Stimulated activated CD8-positive, alpha-beta memory T cell treated with anti-CD3 and anti-CD28 coated beads, Interleukin-4, amount 100 ng/mL, for 48 hours (primary cell): ENCODE results near the gene ZBTB24.
"Not testable (repeated sequence)": the region's sequence is repeated elsewhere in the genome, so short reads cannot be mapped to it uniquely, and the experiment has no call there.

Experiments used
- DNase-seq: peaks from one replicate; pipeline ENCODE4 v3.0.0-alpha.2; 2020

The ZBTB24 gene

GRCh38 chr6:109482905-109483734 lies at the start of gene ZBTB24:
ZBTB24 (minus strand) TSS chr6:109483219; CDS start chr6:109482026, 1,193 bp downstream.
- DNase-seq: peak; percentile 88

DNA sequence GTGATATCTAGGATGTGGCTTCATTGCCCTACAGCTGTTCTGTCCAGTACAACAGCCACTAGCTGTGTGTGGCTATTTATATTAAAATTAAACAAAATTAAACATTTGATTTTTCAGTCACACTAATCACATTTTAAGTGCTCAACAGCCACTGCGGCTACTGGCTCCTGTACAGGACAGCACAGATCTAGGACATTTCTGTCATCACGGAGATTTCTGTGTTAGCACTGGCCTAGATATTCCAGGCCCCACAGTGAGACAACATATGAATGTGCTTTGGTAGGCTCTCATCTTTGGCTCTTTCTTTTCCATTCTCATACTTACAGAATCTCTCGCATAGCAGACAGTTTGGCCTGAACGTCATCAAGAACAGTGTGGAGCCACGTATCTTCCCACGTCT lies 48.4 kb upstream of the ZBTB24 start:
- no peak for DNase-seq

- DNase-seq: no peak
Observed at GRCh38 chr6:109527989-109528388, 45.0 kb upstream of the ZBTB24 start.

DNA sequence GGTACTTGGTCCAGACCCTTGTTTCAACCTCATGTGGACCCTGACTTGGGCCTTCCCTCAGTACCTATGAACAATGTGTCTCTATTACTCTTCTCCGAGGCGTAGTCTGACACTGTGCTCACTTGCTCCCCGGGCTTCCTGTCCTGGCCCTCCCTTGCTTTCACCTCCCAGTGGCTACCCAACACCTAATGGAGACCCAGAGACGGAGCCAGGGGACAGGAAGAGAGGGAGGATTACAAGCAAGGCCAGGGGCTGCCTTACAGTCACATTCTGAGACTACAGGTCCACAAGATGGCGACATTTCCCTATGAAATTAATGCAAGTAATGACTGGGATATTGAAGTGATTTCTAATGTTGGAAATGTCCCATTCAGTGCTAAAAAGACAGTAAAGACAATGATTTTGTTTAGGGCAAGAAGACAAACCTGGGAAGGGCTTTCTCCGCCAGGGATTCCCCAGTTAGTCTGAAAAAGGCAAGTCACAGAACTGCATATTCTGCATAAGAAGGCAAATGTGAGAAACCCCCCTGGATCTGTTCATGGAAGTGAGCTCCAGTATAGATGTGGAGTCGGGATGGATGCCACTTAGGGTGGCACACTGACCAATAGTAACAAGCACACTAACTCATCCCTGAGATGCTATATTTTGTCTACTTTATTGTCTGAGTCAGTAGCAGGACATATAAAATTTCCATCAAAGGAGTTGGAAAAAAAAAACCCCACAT lies 44.0 kb upstream of the ZBTB24 start:
- peak; percentile 52 for DNase-seq

DNA sequence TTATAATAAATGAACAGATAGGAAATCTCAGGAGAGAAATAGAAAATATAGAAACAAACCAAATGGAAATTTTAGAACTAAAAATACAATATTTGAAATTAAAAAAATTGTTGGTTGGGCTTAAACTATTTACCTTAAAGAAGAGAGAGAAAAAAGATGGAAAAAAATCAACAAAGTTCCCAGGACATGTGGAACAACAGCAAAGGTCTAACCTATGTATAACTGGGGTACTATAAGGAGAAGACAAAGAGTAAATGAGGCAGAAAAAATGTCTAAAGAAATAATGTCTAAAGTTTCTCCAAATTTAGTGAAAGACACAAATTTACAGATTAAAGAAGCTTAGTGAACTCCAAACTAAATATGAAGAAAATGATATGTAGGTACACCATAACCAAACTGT lies 41.1 kb upstream of the ZBTB24 start:
- no peak for DNase-seq

DNA sequence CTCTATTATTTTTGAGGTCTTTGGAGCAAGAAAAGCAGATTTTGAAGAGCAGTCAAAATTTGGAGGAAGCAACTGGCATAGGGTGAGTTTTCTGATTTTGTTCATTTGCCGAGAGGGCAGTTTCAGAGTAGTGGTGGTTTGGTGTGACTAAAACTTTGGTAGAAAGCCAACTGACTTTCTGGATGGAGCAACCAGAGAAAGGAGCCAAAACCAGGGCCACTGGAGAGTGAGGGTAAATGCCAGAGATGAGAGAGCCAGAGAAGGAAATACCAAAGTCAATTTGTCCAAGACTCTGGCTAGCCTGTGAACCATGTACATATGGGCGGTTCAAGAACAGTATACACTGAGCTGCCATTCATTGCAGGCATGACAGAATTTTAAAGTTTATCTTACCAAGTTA lies 40.5 kb upstream of the ZBTB24 start:
- no peak for DNase-seq

GRCh38 chr6:109521080-109521479 lies 38.1 kb upstream of the ZBTB24 start:
- no peak for DNase-seq

DNA sequence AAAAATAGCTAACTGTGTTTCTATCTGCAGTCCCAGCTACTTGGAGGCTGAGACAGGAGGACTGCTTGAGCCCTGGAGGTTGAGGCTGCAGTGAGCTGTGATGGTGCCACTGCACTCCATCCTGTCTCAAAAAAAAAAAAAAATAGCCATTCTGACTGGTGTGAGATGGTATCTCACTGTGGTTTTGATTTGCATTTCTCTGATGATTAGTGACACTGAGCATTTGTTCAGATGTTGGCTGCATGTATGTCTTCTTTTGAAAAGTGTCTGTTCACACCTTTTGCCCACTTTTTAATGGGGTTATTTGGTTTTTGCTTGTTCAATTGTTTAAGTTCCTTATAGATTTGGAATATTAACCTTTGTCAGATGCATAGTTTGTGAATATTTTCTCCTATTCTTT lies 36.6 kb upstream of the ZBTB24 start:
- not testable (repeated sequence) for DNase-seq

DNA sequence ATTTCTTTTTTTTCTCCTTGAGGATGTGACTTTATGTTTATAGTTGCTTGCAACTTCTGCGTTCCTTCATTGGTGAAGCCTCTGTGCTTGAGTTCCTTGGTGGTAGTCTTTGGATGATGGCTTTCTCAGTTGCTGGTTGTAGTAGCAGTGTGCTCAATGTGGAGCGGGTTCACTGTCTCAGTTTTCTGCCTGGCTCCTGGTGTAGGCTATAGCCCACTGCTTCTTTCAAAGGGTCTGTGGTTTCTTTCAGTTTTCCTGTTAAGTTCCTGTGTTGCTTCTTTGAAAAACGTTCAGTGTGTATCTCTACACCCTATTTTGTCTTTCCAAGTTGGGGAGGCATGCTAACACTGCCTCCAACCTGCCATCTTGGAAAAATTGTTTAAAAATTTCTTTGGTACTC lies 33.9 kb upstream of the ZBTB24 start:
- no peak for DNase-seq

DNA sequence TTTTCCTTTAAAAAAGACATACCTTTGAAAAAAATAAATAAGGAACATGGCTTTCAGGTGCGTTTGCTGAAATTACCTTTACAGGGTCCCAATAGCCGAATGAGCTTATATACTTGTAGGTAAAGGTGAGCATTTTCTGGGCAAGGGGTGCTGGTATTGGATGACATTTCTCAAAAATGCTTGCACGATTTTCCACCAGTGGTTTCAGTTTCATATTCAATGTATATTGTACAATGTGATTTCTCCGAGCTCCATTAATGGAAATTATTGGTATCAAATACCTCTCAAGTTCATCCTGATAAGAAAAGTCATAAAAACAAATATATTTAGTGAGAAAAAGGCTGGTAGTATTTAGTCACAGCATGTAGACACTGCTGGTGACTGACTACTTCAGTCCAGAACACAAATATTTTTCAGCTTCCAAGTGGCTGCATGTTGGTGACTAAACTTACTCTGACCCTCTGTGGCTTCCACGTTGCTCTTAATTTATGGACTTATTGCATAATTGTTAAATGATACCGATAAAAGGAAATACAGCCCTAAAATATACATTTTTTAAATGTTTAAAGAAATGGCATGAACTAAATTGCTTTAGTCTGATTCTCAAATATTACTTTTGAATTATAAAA lies 32.9 kb upstream of the ZBTB24 start:
- DNase-seq: no peak

DNA sequence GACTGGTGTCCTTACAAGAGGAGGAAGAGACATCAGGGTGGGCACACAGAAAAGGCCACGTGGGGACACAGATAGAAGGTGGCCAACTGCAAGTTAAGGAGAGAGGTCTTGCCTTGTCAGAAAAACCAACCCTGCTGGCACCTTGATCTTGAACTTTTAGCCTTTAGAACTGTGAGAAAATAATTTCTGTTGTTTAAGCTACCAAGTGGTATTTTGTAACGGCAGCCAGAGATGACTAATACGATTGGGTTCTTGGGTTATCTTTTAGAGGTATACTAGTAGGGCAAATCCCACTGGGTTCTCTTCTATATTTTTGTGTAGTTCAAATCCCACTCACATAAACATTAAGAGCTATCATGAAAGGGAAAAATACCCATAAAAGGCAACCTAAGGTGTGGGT lies 31.9 kb upstream of the ZBTB24 start:
- no peak for DNase-seq

DNA sequence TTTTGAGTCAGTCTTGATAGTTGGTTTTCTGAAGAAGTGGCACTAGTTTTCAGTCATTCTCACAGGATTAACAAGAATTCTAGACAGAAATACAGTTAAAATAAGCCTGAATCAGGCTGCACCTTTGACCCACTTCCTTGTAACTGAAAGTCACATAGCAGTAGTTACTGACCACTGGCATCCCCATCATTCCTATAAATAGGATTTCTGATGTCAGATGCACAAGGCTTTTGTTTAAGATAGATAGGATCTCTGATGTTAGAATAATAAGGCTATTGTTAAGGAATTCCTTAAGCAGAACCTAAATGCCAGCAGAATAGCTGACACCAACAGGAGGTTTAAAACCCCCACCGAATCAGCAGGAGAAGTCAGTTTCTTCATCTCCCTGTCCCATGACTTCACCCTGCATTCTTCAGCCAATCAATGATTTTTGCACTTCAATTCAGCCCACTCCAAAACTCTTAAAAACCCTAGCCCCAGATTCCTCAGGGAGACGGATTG lies 30.6 kb upstream of the ZBTB24 start:
- DNase-seq: no peak

DNA sequence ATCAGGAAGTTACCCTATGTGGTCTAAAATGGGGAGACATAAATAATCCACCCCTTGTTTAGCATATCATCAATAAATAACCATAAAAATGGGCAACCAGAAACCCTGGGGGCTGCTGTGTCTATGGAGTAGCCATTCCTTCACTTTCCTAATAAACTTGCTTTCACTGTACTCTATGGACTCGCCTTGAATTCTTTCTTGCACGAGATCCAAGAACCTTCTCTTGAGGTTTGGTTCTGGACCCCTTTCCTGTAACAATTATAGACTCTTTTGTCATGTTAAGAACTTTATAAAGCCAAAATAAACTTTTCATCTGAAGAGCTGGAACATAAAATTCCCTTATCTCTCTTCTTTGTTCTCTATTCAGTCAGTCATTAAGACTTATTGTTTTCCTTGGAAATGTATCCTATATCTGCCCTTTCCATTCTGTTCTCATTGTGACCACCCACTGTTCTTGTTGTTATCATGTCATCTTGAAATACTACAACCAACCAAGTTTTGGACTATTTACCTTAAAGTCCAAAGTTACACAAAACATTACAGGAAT lies 29.3 kb upstream of the ZBTB24 start:
- no peak for DNase-seq

GRCh38 chr6:109511832-109512231 lies 28.8 kb upstream of the ZBTB24 start:
- no peak for DNase-seq

GRCh38 chr6:109510358-109510757 lies 27.3 kb upstream of the ZBTB24 start:
- no peak for DNase-seq

- DNase-seq: no peak
Observed at GRCh38 chr6:109508166-109508860, 25.3 kb upstream of the ZBTB24 start.

GRCh38 chr6:109507490-109508072 lies 24.6 kb upstream of the ZBTB24 start:
- DNase-seq: no peak

DNA sequence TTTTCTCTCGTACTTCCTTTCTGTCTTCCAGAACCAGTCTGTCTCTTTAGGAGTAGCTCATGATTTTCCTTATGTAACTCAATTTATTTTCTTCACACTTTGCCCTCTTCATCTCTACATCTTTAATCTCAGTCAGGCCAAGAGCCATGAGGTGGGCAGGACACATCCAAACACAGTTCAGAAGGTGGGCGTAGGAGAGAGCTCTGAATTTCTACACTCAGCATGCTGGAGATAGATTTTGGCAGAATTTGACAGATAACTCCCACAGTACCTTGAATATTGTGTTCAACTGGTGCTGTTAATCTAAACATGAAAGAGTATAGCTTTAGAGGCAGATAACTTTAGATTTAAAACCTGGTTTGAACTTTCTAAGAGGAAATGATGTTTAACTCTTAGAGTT lies 23.8 kb upstream of the ZBTB24 start:
- DNase-seq: no peak

DNA sequence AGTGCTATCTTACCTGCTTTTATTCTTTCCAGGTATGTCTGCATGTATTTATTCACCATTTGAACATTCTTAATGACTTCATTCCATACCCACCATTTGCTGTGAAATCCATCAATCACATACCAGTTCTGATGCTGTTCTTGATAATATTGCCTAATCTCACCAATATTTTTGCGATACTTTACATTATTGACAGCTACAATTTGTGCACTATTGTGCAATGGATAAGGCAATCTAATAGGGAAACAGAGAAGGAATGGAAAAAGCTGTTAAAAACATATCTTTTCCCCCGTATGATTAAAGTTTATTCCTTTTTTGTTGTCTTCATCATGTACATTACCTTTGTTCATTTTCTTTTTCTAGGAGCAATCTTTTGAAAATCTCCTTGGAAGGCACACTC lies 23.3 kb upstream of the ZBTB24 start:
- no peak for DNase-seq

DNA sequence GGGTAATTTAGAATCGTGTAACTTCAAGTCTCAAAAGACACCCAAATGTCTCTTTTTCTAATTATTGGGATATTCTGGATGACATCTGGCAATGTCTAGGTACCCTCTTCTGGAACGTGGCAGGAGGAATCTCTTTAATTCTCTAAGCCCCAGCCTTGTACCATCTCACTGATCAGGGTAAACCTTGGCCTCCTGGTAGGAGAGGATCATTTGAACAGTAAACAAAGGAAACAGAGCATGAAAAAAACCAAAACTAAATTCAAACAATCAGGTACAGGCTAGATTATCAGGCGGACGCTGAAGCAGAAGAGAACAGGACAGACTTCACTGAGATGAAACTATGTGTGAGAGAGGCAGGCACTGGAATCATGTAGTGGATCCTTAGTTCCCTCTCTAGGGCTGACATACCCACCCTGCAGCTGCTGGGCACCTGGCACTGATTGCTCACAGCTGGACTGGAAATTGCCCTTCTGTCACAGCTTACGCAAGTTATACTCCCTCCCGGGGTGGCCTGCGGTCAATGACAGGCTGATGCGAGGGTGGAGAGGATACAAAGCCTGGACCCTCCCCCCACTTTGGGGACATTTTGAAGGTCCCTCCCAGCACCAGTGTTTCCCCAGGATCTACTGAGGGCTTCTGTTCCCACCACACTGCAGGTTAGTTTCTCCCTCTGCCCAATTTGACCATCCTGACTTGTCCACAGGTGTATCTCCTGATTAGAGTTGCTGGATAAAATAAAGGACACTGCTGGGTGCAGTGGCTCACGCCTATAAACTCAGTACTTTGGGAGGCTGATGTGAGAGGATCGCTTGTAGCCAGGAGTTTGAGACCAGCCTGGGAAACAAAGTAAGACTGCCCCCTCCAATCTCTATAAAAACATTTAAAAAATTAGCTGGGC lies 20.6 kb upstream of the ZBTB24 start:
- DNase-seq: no peak

DNA sequence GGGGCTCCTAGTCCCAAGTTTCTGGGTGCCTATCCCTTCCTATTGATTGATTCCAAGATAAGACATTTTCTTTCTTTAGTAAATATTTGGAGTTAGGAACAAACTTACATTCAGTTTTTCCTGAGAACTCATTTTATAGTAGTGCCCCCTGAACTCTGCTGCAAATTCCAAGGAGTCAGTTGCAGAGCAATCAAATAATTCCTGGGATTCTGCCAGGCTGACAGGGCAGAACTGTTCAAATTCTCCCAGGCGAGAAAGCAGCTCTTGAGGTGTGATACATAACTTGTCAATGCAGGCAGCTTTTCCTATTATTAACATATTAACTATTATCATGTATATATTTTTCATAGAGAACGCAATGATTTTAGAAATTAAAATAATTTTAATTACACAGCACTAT lies 15.9 kb upstream of the ZBTB24 start:
- DNase-seq: no peak
